ENCODE data around the gene MCHR2.

DNA sequence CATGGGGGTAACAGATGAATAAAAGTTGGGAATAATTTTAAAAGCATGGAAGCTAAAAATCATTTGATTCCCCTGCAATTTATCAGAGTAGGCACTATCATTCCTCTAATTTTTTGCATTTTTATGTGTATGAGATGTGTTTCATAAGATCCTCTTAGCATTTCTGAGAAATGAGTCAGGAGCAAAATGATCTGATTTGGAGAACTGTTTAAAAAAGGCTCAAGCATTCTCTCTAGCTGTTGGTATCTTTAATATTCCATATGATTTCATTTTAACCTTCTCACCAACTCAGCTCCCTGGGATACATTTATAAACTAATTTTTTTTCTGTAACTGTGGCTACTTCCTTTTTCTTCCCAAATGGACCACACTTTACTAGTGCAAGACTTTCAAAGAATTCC is 60.9 kb downstream of the MCHR2 start:
- TF ChIP-seq, protein P1, sequence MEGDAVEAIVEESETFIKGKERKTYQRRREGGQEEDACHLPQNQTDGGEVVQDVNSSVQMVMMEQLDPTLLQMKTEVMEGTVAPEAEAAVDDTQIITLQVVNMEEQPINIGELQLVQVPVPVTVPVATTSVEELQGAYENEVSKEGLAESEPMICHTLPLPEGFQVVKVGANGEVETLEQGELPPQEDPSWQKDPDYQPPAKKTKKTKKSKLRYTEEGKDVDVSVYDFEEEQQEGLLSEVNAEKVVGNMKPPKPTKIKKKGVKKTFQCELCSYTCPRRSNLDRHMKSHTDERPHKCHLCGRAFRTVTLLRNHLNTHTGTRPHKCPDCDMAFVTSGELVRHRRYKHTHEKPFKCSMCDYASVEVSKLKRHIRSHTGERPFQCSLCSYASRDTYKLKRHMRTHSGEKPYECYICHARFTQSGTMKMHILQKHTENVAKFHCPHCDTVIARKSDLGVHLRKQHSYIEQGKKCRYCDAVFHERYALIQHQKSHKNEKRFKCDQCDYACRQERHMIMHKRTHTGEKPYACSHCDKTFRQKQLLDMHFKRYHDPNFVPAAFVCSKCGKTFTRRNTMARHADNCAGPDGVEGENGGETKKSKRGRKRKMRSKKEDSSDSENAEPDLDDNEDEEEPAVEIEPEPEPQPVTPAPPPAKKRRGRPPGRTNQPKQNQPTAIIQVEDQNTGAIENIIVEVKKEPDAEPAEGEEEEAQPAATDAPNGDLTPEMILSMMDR (IDR thresholded peaks at IDR 0.05): no peak
- no peak for TF ChIP-seq POLR2A (IDR thresholded peaks at IDR 0.05)

All from lower leg skin (tissue), 3 donors.